Heart left ventricle (tissue), 16 donors: Measurements from ENCODE around the gene CHST9. TPM values are rescaled to one million over a fixed set of nuclear protein-coding genes. Genes with fewer than 3 reads are reported as not detected.
A peak's percentile ranks its signal among the peaks of the same experiment; 100 is the strongest.
"Not testable (repeated sequence)": the region's sequence is repeated elsewhere in the genome, so short reads cannot be mapped to it uniquely, and the experiment has no call there.

Experiments
- ATAC-seq, 4 donors: fragments of 200-7000 bp; cut with Tn5 transposase; one replicate each; pipeline ENCODE4 v1.9.1; 2020 to 2022; ENCODE audit warnings: moderate library complexity in 4 of 4, mild to moderate bottlenecking in 3 of 4, moderate number of reproducible peaks in 1 of 4
- DNase-seq, 5 donors: peaks; one replicate each; pipeline ENCODE4 v3.0.0-alpha.2; 2020
- H3K27ac ChIP-seq, 12 donors: fragments of 200-600 bp; sonication (generic) in 4 of 12; one replicate each; pipeline versions ENCODE4 v1.5.0 to v1.8.0; 2016 to 2022; ENCODE audit warnings: mild to moderate bottlenecking in 2 of 12
- H3K27me3 ChIP-seq, 9 donors: fragments of 200-600 bp; sonication (generic) in 2 of 9; one replicate each; pipeline versions ENCODE4 v1.5.1 to v1.8.0; 2016 to 2022; ENCODE audit warnings: mild to moderate bottlenecking in 3 of 9
- H3K36me3 ChIP-seq, 9 donors: fragments of 200-600 bp; sonication (generic) in 2 of 9; one replicate each; pipeline versions ENCODE4 v1.5.0 to v1.8.0; 2018 to 2022; ENCODE audit warnings: mild to moderate bottlenecking in 2 of 9
- H3K4me1 ChIP-seq, 12 donors: fragments of 200-600 bp; sonication (generic) in 4 of 12; one replicate each; pipeline versions ENCODE4 v1.5.0 to v1.8.0; 2016 to 2022; ENCODE audit warnings: mild to moderate bottlenecking in 3 of 12
- H3K4me3 ChIP-seq, 12 donors: fragments of 200-600 bp; sonication (generic) in 4 of 12; one replicate each; pipeline versions ENCODE4 v1.5.0 to v1.8.0; 2017 to 2022; ENCODE audit warnings: mild to moderate bottlenecking in 9 of 12, moderate library complexity in 4 of 12
- H3K9me3 ChIP-seq, 12 donors: fragments of 200-600 bp; sonication (generic) in 4 of 12; one replicate each; pipeline versions ENCODE4 v1.5.0 to v1.8.0; 2016 to 2022; ENCODE audit warnings: mild to moderate bottlenecking in 1 of 12
- CTCF ChIP-seq, 12 donors: fragments of 200-600 bp; sonication (generic) in 4 of 12; IDR thresholded peaks; one replicate each; pipeline versions ENCODE4 v1.5.0 to v1.8.0; 2018 to 2022; ENCODE audit warnings: antibody characterized with exemption in 12 of 12, mild to moderate bottlenecking in 5 of 12
- POLR2A ChIP-seq, 2 donors: fragments of 450-650 bp; IDR thresholded peaks; one replicate each; pipeline ENCODE4 v1.6.1; 2017; ENCODE audit warnings: antibody characterized with exemption in 2 of 2, mild to moderate bottlenecking in 2 of 2, moderate library complexity in 2 of 2
- WGBS, 4 donors: extraction: QIAGEN DNeasy Blood & Tissue Kit in 2 of 4; methylation state at CpG; one replicate each; pipeline versions ENCODE4 v1.1.5 to v1.1.7; 2013 to 2018; 5-methylcytosine and 5-hydroxymethylcytosine counted together
- intact Hi-C, 10 donors: fragments of 100-400 bp; cut with DNase I; formaldehyde crosslinking; loops; one replicate each; pipeline versions ENCODE4 v1.11.1 to v1.14.2; 2022
- long read RNA-seq, 3 donors: library from polyadenylated mRNA; unstranded; transcript quantifications; one replicate each; pipeline ENCODE4 v2.0.0, GENCODE V29; 2020 to 2021
- polyA plus RNA-seq, 2 donors: library from polyadenylated mRNA; stranded (reverse); fragments of 200-250 nt; gene quantifications; one replicate each; pipeline ENCODE4 v1.2.3, GENCODE V29; 2013
- total RNA-seq, 9 donors: library from RNA; depleted of rRNA in 2 of 9; stranded (reverse); fragments of >200 nt in 2 of 9; fragmentation: NEBNext Ultra II Directional in 3 of 9; extraction: Animal tissue kit (Norgen Biotek cat#: 25700) in 3 of 9; gene quantifications; one replicate each; pipeline versions ENCODE4 v1.1.0 to v1.2.4, GENCODE V29; 2016 to 2023
- donor health status: ischemic (EF 13 %, LVEDD 7.1; RV severe dilation, severe dysfunction).
- donor health status: healthy with polysubstance abuse.
- donor health status: DM: no; HTN: yes; CAD: no.
- donor health status: DM: no; HTN: no; CAD: no.
- donor health status: ischemic (EF 25% LVEDD 6.9; RV normal size, moderate dysfunction).
- donor health status: ischemic (EF 25% LVEDD 5.7; RV mildly dilated, moderate dysfunction).
- donor health status: healthy.
- donor health status: DM: yes; HTN: yes; CAD: no.
- donor health status: ischemic (EF 35%, LVEDD 5.7; RV mildly dilated, moderate dysfunction).
- donor health status: nonischemic (EF 11% LVEDD 7.7; RV severe dilation, severe dysfunction).
- donor health status: DM: yes; HTN: yes; CAD: no.
- donor health status: PGD.
- donor health status: ischemic (EF 29% LVEDD 5.4; RV normal size, mild dysfunction).
- donor health status: nonischemic (EF 23%, LVEDD 6.1; RV moderate dilation, normal function).

CHST9 gene
- total RNA-seq (10 to 100 TPM in 3 of 9 donors, 1 to 10 TPM in 5, under 1 TPM in 1; 0.37 to 20.2 (median 4.8) TPM), polyA plus RNA-seq (1 to 10 TPM in 1 of 2 donors, under 1 TPM in 1; 0.03 to 2.4 TPM)
- long read RNA-seq, donor 1, full-length matches to known transcripts, result 11 of 13 reads
- long read RNA-seq, donor 1, partial matches to known transcripts, result 0 of 13 reads
- long read RNA-seq, donor 1, other reads (novel, unspliced or antisense), result 2 of 13 reads
- long read RNA-seq, donor 2, full-length matches to known transcripts, result 35 of 42 reads
- long read RNA-seq, donor 2, partial matches to known transcripts, result 1 of 42 reads
- long read RNA-seq, donor 2, other reads (novel, unspliced or antisense), result 6 of 42 reads
- long read RNA-seq, donor 3, full-length matches to known transcripts, result 5 of 6 reads
- long read RNA-seq, donor 3, partial matches to known transcripts, result 0 of 6 reads
- long read RNA-seq, donor 3, other reads (novel, unspliced or antisense), result 1 of 6 reads

GRCh38 chr18:27185025-27185763, at the start of gene CHST9:
Gene CHST9, minus strand, starts transcription at chr18:27185308. Its CDS starts 42,499 bp downstream, at chr18:27142809.
- ATAC-seq (peak; percentile 55 to 87 (median 65)), DNase-seq (peak in 4 of 5 donors; percentile 23 to 63 (median 46))
- H3K4me3 ChIP-seq, result peak within 1 kb of the TSS; percentile 33 to 77 (median 50)
- H3K36me3 ChIP-seq, result no peaks in the 10 kb centered on the region
- peaks cover 0 to 38% (median 0%) of the 10 kb centered on the region in 9 donors for H3K27me3 ChIP-seq
- TF ChIP-seq CTCF (IDR thresholded peaks at IDR 0.05) (no peak), POLR2A (IDR thresholded peaks at IDR 0.05) (no peak)
- H3K4me1 ChIP-seq, result peaks cover 0 to 7% (median 0%) of the 10 kb centered on the region in 12 donors
- H3K27ac ChIP-seq, result peak within 1 kb of the TSS in 1 of 12 donors; percentile 57
- no peaks in the 10 kb centered on the region for H3K9me3 ChIP-seq
- intact Hi-C loops, result loop anchor here in 3 of 10 donors (5.0 to 10.0 kb wide), 3 partner anchors 150 to 168 kb away; no protein-coding TSS in a partner anchor
- 3 to 9% (median 4%) methylated on average over 22 to 66 of the region's 67 CpGs for WGBS, 4 donors

GRCh38 chr18:27232355-27232754, 47.2 kb upstream of the CHST9 start:
- ATAC-seq, H3K4me1 ChIP-seq, H3K9me3 ChIP-seq, H3K36me3 ChIP-seq, intact Hi-C loops, H3K27ac ChIP-seq, H3K27me3 ChIP-seq, H3K4me3 ChIP-seq, DNase-seq: not testable (repeated sequence)
- WGBS, 4 donors, result 65 to 73% (median 67%) methylated on average over 6 of the region's 6 CpGs

- H3K27me3 ChIP-seq, H3K4me1 ChIP-seq, H3K27ac ChIP-seq, H3K9me3 ChIP-seq, H3K4me3 ChIP-seq, intact Hi-C loops, H3K36me3 ChIP-seq, DNase-seq, ATAC-seq: not testable (repeated sequence)
- WGBS, 4 donors, result 59 to 71% (median 66%) methylated on average over 6 of the region's 6 CpGs
Observed at GRCh38 chr18:27231671-27232070, 46.6 kb upstream of the CHST9 start.

GRCh38 chr18:27231221-27231620, 46.1 kb upstream of the CHST9 start:
- H3K27ac ChIP-seq, intact Hi-C loops, H3K36me3 ChIP-seq, H3K27me3 ChIP-seq, H3K4me3 ChIP-seq, H3K4me1 ChIP-seq, H3K9me3 ChIP-seq, ATAC-seq, DNase-seq: not testable (repeated sequence)
- 59 to 72% (median 63%) methylated on average over 5 of the region's 5 CpGs for WGBS, 4 donors

- TF ChIP-seq CTCF (IDR thresholded peaks at IDR 0.05), result no peak
- no peak for TF ChIP-seq POLR2A (IDR thresholded peaks at IDR 0.05)
- Histone ChIP-seq H3K27ac (no peak overlapping the region), H3K4me3 (no peak overlapping the region), H3K36me3 (no peaks in the 10 kb centered on the region), H3K9me3 (no peaks in the 10 kb centered on the region), H3K4me1 (no peaks in the 10 kb centered on the region), H3K27me3 (no peaks in the 10 kb centered on the region)
- no peak for DNase-seq
- intact Hi-C loops, result no loop called here
- WGBS, 4 donors, result 72 to 83% (median 81%) methylated on average over 1 of the region's 1 CpG
- no peak for ATAC-seq
Observed at GRCh38 chr18:27227721-27228120, 42.6 kb upstream of the CHST9 start.
